Stimulated activated CD8-positive, alpha-beta memory T cell treated with anti-CD3 and anti-CD28 coated beads, Interleukin-4, amount 100 ng/mL, for 48 hours (primary cell): ENCODE data around the gene VEGFC.

Experiments used
- DNase-seq: peaks from one replicate; pipeline ENCODE4 v3.0.0-alpha.2; 2020

Gene VEGFC

DNA sequence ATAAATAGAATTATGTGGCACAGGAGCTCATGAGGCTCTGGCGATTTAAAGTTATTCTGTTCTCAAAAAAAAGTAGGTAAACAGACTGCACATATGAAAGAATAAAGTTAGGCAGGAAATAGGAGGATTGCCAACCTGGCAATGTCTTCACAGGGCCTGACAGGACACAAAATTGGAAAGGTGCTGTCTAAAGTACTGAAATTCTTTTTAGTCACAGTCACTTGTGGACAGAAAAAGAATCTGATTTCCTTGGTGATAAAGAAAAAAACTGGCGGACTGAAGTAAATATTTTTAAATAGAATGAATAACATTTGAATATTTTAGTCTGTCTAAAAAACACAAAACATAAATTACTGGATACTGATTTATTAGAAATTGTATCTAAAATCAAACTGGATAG, 124.4 kb downstream of the VEGFC start:
- DNase-seq = no peak

- no peak for DNase-seq
Measured at GRCh38 chr4:176664964-176665363, 127.8 kb downstream of the VEGFC start.

DNA sequence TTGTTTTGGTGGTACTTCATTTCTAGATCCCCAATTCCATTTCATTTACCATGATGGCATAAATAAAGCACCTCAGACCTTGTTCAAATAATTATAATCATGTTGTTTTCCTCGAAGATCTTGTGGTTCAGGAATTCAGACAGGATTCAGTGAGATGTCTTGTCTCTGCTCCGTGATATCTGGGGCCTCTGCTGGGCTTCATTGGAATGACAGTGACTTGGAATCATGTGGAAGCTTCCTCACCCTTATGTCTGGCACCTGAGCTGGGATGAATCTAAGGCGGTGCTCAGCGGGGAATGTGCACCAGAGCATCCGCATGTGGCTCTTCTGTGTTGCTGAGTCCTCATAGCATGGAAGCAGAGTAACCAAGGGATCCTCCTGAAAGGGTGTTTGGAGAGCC, 132.2 kb downstream of the VEGFC start:
- no peak for DNase-seq

GRCh38 chr4:176656108-176656507, 136.6 kb downstream of the VEGFC start:
- DNase-seq = no peak

DNA sequence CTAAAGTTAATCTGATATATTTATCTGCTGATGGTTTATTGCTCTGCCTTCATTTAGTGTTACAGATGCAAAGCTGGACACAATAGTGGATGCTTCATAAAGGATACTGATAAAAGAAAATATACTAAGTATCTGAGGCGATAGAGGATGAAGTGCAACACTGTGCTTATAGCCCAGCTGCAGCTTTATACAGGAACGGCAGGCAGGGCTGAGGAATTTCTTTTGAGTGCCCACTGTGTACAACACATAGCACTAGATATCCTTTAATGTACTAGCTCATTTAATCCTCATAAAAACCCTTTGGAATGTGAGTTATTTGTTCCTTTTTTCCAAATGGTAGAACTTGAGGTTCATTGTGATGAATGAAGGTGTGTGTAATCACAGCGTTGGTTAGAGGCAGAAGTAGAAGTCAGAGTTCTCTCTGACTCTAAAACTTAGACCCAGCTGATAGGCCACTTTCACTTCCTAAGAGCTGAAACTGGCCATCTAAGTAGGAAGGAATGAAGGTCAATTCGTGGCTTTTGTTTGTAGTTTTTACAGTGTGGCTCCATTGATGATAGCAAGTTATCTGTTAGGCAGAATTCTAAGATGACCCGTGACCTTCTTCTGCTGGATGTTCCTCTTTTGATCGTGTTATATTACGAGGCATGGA, 138.0 kb downstream of the VEGFC start:
- no peak for DNase-seq

DNA sequence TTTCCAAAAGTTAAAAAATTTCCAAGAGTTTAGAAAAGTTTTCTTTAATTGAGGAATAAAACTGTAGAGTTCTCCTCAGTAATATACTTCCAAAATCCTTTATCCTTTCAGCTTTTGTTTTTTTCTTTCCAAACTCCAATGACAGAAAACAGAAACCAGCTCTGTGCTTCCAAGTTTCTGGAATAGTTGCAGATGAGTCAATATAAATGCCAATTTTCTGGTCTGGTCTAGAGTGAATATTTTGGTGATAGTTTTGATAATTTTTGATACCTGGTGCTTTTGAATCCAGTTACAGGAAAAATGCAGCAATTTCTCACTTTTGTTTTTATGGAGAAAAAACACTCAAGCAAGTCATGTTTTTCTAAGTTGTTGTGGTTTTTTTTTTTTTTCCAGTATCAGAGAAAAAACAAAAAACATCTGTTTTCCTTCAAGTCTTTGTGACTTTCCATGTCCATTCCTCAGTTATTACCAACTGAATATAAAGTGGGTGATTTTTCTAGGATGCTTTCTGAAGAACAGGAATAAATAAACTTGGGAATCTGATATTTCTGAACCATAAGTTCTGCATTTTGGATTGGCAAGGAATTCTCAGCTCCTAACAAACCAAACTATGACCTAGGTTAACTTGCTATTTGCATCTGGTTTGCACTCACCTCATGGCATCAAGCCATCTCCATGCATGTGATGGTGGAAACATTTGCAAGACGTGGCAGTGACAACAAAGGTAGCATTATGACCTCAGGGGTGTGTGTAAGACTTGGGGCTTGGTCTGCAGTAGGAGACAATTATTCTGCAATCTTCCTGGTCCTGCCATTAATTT, 139.1 kb downstream of the VEGFC start:
- no peak for DNase-seq

DNA sequence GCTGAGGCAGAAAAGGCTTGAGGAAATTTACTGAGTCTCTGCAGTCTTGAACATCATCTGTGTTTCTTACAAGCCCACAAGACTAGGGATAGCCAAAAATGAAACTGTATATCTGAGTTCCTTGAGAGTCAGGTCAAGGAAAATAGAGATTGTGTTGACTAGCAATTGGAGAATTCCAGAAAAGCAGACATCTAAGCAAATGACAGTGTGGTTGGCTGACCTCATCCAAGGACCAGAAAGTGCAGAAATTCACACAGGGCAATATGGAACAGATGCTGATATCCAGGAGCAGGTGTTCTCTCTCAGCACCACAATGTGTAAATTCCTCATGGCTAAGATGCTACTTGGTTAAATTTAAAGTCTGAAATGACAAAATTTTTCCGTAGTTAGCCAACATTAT, 146.4 kb downstream of the VEGFC start:
- DNase-seq = no peak

- no peak for DNase-seq
Measured at GRCh38 chr4:176645246-176645960, 147.3 kb downstream of the VEGFC start.

DNA sequence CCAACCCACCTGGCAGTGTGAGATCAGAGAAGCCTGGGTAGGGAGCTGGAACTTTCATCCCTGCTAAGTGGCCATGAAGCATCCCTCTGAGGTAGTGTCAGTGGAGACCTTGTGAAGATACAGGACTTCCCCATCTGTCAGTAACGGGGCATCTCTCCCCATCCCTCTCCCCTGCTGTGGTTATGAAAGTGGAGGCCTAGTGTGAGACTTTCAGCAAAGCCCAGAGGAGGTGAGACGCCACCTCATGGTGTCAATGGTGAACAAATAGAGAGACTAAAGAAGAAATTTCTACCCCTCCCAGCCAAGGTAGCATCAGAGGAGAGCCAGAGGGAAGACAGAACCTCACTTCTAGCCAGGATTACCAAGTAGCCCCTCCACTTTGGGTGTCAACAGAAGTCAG, 150.2 kb downstream of the VEGFC start:
- DNase-seq = no peak

DNA sequence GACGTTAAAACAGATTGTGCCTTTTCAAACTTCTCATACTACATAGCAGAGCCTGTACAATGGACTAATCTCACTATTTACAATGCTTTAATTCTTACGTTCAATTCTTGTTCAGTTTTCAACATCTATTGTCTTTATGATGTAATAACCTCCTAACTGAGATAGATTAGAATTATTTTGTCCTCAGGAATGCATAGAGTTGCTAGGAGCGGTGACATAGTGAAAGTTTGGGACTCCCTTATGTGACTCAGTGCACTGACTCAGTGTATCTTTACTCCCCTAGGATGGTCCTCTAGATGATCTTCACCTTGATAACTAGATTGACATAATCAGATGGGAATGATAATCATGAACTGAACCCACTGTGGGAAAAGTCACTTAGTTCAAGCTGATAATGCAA, 151.5 kb downstream of the VEGFC start:
- no peak for DNase-seq

GRCh38 chr4:176638992-176639391, 153.7 kb downstream of the VEGFC start:
- DNase-seq = no peak

DNA sequence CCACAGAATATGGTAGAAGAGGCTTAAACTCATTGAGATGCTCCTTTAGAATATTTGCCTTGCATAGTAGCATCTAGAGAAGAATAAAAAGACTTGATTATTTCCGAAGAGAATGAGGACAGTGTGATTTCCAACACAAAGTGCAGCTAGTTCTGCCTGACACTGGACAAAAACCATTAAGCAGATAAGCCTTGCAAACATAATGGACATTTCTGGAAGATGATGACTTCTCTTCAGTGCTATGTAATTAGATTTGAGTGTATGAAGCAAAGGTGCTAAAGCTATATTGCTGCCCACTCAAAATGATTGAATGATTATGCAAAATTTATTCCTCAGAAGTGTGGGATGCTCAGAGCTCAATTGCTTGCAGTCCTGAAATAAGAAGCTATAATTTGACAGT, 156.4 kb downstream of the VEGFC start:
- no peak for DNase-seq

DNA sequence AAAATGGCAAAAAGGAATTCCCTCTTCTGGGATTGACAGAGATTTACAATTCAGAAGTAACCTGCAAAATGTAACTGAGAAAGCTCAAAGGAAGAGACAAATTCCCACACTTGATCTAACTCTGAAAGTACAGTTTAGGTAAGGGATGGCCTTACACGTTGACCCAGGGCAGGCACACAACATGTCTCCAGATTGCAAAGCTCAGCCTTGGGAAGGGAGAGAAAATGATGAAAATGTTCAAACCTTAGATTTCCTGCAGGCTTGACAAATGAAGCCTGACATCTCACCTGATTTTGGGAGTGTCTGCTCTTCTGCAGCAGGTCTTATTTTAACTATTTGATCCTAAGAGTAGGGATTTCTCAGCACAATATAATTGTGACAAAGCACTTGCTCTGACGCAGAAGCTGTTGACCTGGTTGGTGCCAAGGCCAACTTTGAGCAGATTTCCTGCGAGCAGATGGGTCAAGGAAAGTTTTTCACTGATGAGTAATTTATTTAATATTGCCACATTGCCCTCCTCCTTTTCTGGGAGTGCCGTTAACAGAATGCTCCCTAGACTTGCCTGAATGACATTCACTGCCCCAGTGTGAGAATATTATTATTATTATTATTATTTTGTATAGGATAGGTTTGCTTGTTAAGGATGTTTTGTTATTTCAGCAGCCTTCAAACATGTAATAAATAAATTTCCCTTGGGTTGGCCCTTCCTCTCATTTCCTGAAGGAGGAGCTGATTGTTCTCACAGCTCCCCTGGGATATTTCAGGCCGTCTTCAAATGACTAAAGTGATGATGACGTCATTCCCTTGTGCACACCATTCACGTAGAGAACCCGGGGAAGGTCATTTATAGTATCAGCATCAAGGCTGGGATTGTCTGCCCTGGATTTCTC, 157.1 kb downstream of the VEGFC start:
- no peak for DNase-seq
